IMR-90 (cell line): Measurements from ENCODE around the gene GAPDH. TPM values are rescaled to one million over a fixed set of nuclear protein-coding genes. Genes with fewer than 3 reads are reported as not detected.

Experiments used
- ATAC-seq: fragments of 200-7000 bp; cut with Tn5 transposase; 2 replicates; pipeline ENCODE4 v1.9.1; 2020; ENCODE audit warnings: low read depth, mild to moderate bottlenecking, moderate library complexity
- BruUV-seq: library from RNA; stranded (reverse); fragments of 400-500 nt; replicated peaks from 2 replicates; lab custom pipeline; 2021; lab: Mats Ljungman, UMichigan
- CTCF ChIA-PET: fragments of 300-600 bp; formaldehyde crosslinking; extraction: SDS; loops from one replicate; lab custom pipeline; 2021; ENCODE audit warnings: antibody characterized with exemption; lab: Yijun Ruan, JAX
- POLR2A ChIA-PET: fragments of 300-600 bp; sonication (Branson Sonifier 250); formaldehyde crosslinking; loops from one replicate; lab custom pipeline; 2022; ENCODE audit warnings: antibody characterized with exemption; ENCODE audit not compliant: unreplicated experiment; lab: Charles Lee
- DNase-seq: peaks from one replicate; pipeline ENCODE4 v3.0.0; 2013
- H2AFZ ChIP-seq: replicated peaks from 2 replicates; pipeline ENCODE3; 2013; ENCODE audit warnings: low read length, mild to moderate bottlenecking; ENCODE audit not compliant: poor library complexity
- H2AK5ac ChIP-seq: 2 replicates; pipeline ENCODE4 v1.6.1; 2013; ENCODE audit warnings: low read depth, low read length, inconsistent platforms
- H2AK9ac ChIP-seq: replicated peaks from 2 replicates; pipeline ENCODE3; 2013; ENCODE audit warnings: mild to moderate bottlenecking, low read depth, low read length, moderate library complexity; ENCODE audit not compliant: poor library complexity
- H2BK120ac ChIP-seq: 2 replicates; pipeline ENCODE4 v1.6.1; 2013; ENCODE audit warnings: low read depth, low read length, inconsistent platforms
- H2BK15ac ChIP-seq: 3 replicates; pipeline ENCODE4 v1.6.1; 2013; ENCODE audit warnings: low read depth, low read length, inconsistent platforms
- H2BK20ac ChIP-seq: 2 replicates; pipeline ENCODE4 v1.6.1; 2013; ENCODE audit warnings: low read depth, mild to moderate bottlenecking, inconsistent platforms, low read length, moderate library complexity
- H2BK5ac ChIP-seq: 2 replicates; pipeline ENCODE4 v1.6.1; 2013; ENCODE audit warnings: mild to moderate bottlenecking, low read depth, low read length, inconsistent platforms; ENCODE audit not compliant: poor library complexity, severe bottlenecking
- H3K14ac ChIP-seq: replicated peaks from 2 replicates; pipeline ENCODE4 v1.6.1; 2013; ENCODE audit warnings: low read depth, low read length, inconsistent platforms
- H3K18ac ChIP-seq: 2 replicates; pipeline ENCODE4 v1.6.1; 2013; ENCODE audit warnings: low read depth, low read length, control low read depth
- H3K23ac ChIP-seq: 2 replicates; pipeline ENCODE4 v1.6.1; 2013; ENCODE audit warnings: low read depth, low read length, inconsistent platforms
- H3K27ac ChIP-seq: 2 replicates; pipeline ENCODE4 v1.5.1; 2013; ENCODE audit warnings: mild to moderate bottlenecking, control low read depth, low read length; ENCODE audit not compliant: insufficient read depth
- H3K27me3 ChIP-seq: 2 replicates; pipeline ENCODE4 v1.6.1; 2013; ENCODE audit warnings: low read length; ENCODE audit not compliant: control insufficient read depth, insufficient read depth
- H3K36me3 ChIP-seq: 2 replicates; pipeline ENCODE4 v1.6.1; 2013; ENCODE audit warnings: low read length, mixed read lengths; ENCODE audit not compliant: control insufficient read depth, insufficient read depth
- H3K4ac ChIP-seq: 2 replicates; pipeline ENCODE4 v1.6.1; 2013; ENCODE audit warnings: low read depth, low read length, inconsistent platforms
- H3K4me1 ChIP-seq: 2 replicates; pipeline ENCODE4 v1.6.1; 2013; ENCODE audit warnings: low read length, mixed read lengths; ENCODE audit not compliant: control insufficient read depth, insufficient read depth
- H3K4me2 ChIP-seq: 2 replicates; pipeline ENCODE4 v1.6.1; 2013; ENCODE audit warnings: low read depth, mild to moderate bottlenecking, control low read depth, low read length, moderate library complexity
- H3K4me3 ChIP-seq: 2 replicates; pipeline ENCODE4 v1.5.1; 2013; ENCODE audit warnings: low read depth, mild to moderate bottlenecking, control low read depth, low read length, moderate library complexity; ENCODE audit not compliant: insufficient read depth
- H3K56ac ChIP-seq: 2 replicates; pipeline ENCODE4 v1.6.1; 2013; ENCODE audit warnings: low read length, inconsistent platforms; ENCODE audit not compliant: insufficient read depth; ENCODE audit errors: extremely low read depth
- H3K79me1 ChIP-seq, 2 experiments: 2 replicates each; pipeline ENCODE4 v1.6.1; 2013; ENCODE audit warnings: low read length in 2 of 2, inconsistent platforms in 1 of 2, low read depth in 1 of 2
- H3K9ac ChIP-seq: 2 replicates; pipeline ENCODE4 v1.6.1; 2013; ENCODE audit warnings: low read depth, low read length, control low read depth
- H3K9me1 ChIP-seq: 2 replicates; pipeline ENCODE4 v1.6.1; 2013; ENCODE audit warnings: low read length, inconsistent platforms; ENCODE audit not compliant: insufficient read depth
- H3K9me3 ChIP-seq: 2 replicates; pipeline ENCODE4 v1.6.1; 2013; ENCODE audit warnings: low read length; ENCODE audit not compliant: control insufficient read depth, insufficient read depth
- H4K20me1 ChIP-seq: 2 replicates; pipeline ENCODE4 v1.6.1; 2013; ENCODE audit warnings: low read length, inconsistent platforms; ENCODE audit not compliant: insufficient read depth
- H4K5ac ChIP-seq: 2 replicates; pipeline ENCODE4 v1.6.1; 2013; ENCODE audit warnings: mild to moderate bottlenecking, low read depth, low read length, control low read depth
- H4K8ac ChIP-seq, 2 experiments: 2 replicates each; pipeline ENCODE4 v1.6.1; 2013; ENCODE audit warnings: low read depth in 2 of 2, low read length in 2 of 2, control low read depth in 1 of 2, inconsistent platforms in 1 of 2
- H4K91ac ChIP-seq: 2 replicates; pipeline ENCODE4 v1.6.1; 2013; ENCODE audit warnings: low read depth, low read length, inconsistent platforms; ENCODE audit not compliant: insufficient read depth
- RCOR1 ChIP-seq: IDR thresholded peaks from 2 replicates; pipeline ENCODE4 v1.6.1; 2012; ENCODE audit warnings: mild to moderate bottlenecking, low read length, improper control_type of control experiment; ENCODE audit not compliant: insufficient replicate concordance
- SMC3 ChIP-seq: fragments of 150-350 bp; IDR thresholded peaks from 2 replicates; pipeline ENCODE4 v1.6.1; 2016; ENCODE audit warnings: low read depth, mild to moderate bottlenecking, antibody characterized with exemption, low read length, moderate library complexity
- WGBS, 2 experiments: methylation state at CpG; one replicate each; pipeline versions ENCODE4 v1.1.5 to v1.1.7; 2013; ENCODE audit warnings: missing lambda C conversion rate in 2 of 2; ENCODE audit not compliant: insufficient read length in 1 of 2; ENCODE audit errors: extremely low coverage in 2 of 2; 5-methylcytosine and 5-hydroxymethylcytosine counted together
- dilution Hi-C: fragments of 300-500 bp; cut with HindIII; formaldehyde crosslinking; loops from one replicate; pipeline ENCODE4 v1.14.3; 2018; ENCODE audit warnings: low sequenced_read_pairs; ENCODE audit not compliant: unreplicated experiment
- in situ Hi-C: fragments of 300-500 bp; cut with MboI; formaldehyde crosslinking; loops from 3 replicates; pipeline ENCODE4 v1.14.3; 2019; ENCODE audit warnings: low sequenced_read_pairs, inconsistent platforms, mixed read lengths
- intact Hi-C: fragments of 100-400 bp; cut with micrococcal nuclease; formaldehyde crosslinking; loops from 2 replicates; pipeline ENCODE4 v1.10.0; 2022
- polyA plus RNA-seq, 3 experiments: library from polyadenylated mRNA; depleted of rRNA; stranded (reverse); fragments of >200 nt; gene quantifications; 2 replicates each; pipeline ENCODE4 v1.2.3, GENCODE V29; 2012; ENCODE audit warnings: low replicate concordance in 1 of 3
- total RNA-seq: library from RNA; depleted of rRNA; stranded (reverse); fragments of >200 nt; gene quantifications from 2 replicates; pipeline ENCODE4 v1.2.3, GENCODE V29; 2012

GAPDH gene
- total and polyA plus RNA-seq, 2 of the 4 experiments (the other 2 are of a cell fraction), result 12,939 to 21,893 TPM

GRCh38 chr12:6552140-6552551, 17.8 kb downstream of the GAPDH start:
- Histone ChIP-seq H3K18ac (peak overlapping the region; percentile 72), H3K4me2 (peak overlapping the region; percentile 24), H3K4me1 (peaks cover 54% of the 10 kb centered on the region), H2AK5ac (peak overlapping the region; percentile 99), H3K36me3 (peaks cover 13% of the 10 kb centered on the region), H2BK15ac (peak overlapping the region; percentile 77; the same call in 2 of the 3 replicates), H3K79me1 (peaks cover 28 to 86% of the 10 kb centered on the region in 2 experiments; a peak in 3 of 4 replicates), H3K27me3 (no peaks in the 10 kb centered on the region), H3K4ac (peak overlapping the region; percentile 98), H2BK20ac (peak overlapping the region; percentile 70), H4K5ac (peak overlapping the region; percentile 33), H3K9ac (peak overlapping the region; percentile 44), H3K9me1 (peaks cover 26% of the 10 kb centered on the region), H3K14ac (peak overlapping the region; percentile 89), H3K9me3 (no peaks in the 10 kb centered on the region), H2AK9ac (peak overlapping the region; percentile 90), H3K27ac (peak overlapping the region; percentile 86), H2BK120ac (peak overlapping the region; percentile 88), H4K8ac (peak overlapping the region; percentile 60 to 80), H4K20me1 (peaks cover 26% of the 10 kb centered on the region; the same call in 1 of the 2 replicates), H2AFZ (peak overlapping the region; percentile 11), H2BK5ac (peak overlapping the region; percentile 88), H4K91ac (peak overlapping the region; percentile 91), H3K4me3 (no peak overlapping the region; the same call in 1 of the 2 replicates), H3K23ac (peak overlapping the region; percentile 86), H3K56ac (peak overlapping the region; percentile 15; the same call in 1 of the 2 replicates)
- in situ Hi-C loops, result no loop called here
- TF ChIP-seq RCOR1, result no peak
- no peak for TF ChIP-seq SMC3
- CTCF ChIA-PET, result interaction anchor here (1.9 kb wide), 1 partner anchor 14 kb away, joined by 7 read pairs; no protein-coding TSS in a partner anchor
- intact Hi-C loops, result loop anchor here (10.0 kb wide), 2 partner anchors 133 to 567 kb away; partner anchors contain the start of gene ZNF384
- no TSS peak for BruUV-seq
- ATAC-seq, result no peak
- dilution Hi-C loops, result no loop called here
- WGBS, 2 experiments, result 64% methylated on average over 2 of the region's 4 CpGs; no CpG with 5 or more reads in 1 of the 2 experiments
- POLR2A ChIA-PET, result interaction anchor here (1.6 to 5.2 kb wide), 2 partner anchors 12 to 17 kb away, joined by 6 to 48 read pairs; partner anchors contain the start of gene GAPDH
- no peak for DNase-seq
